ENCODE data around the gene MMRN2.

The MMRN2 gene

GRCh38 chr10:86974484-86974883 lies 17.1 kb upstream of the MMRN2 start:
- TF ChIP-seq POLR2A (IDR thresholded peaks at IDR 0.05; ENCODE audit: low read depth, low read length): no peak
- FAIRE-seq (no peak), DNase-seq (ENCODE audit: insufficient read length, low spot score) (no peak)

- TF ChIP-seq POLR2A (IDR thresholded peaks at IDR 0.05; ENCODE audit: low read depth, low read length): no peak
- FAIRE-seq (no peak), DNase-seq (ENCODE audit: insufficient read length, low spot score) (no peak)
Observed at GRCh38 chr10:86972613-86973380, 15.4 kb upstream of the MMRN2 start.

- FAIRE-seq (no peak), DNase-seq (ENCODE audit: insufficient read length, low spot score) (peak; percentile 95)
- TF ChIP-seq POLR2A (IDR thresholded peaks at IDR 0.05; ENCODE audit: low read depth, low read length): 0 out of 2 replicates have a peak, but pooled peaks have one; percentile 36
Observed at GRCh38 chr10:86971232-86971991, 14.0 kb upstream of the MMRN2 start.

GRCh38 chr10:86970982-86971231 lies 13.5 kb upstream of the MMRN2 start:
- FAIRE-seq (no peak), DNase-seq (ENCODE audit: insufficient read length, low spot score) (no peak)
- TF ChIP-seq POLR2A (IDR thresholded peaks at IDR 0.05; ENCODE audit: low read depth, low read length): peak; percentile 81

- FAIRE-seq: peak; percentile 66
- DNase-seq (ENCODE audit: insufficient read length, low spot score): peak; percentile 94
- TF ChIP-seq POLR2A (IDR thresholded peaks at IDR 0.05; ENCODE audit: low read depth, low read length): peak; percentile 83
Observed at GRCh38 chr10:86970162-86970981, 13.0 kb upstream of the MMRN2 start.

- FAIRE-seq (no peak), DNase-seq (ENCODE audit: insufficient read length, low spot score) (no peak)
- no peak for TF ChIP-seq POLR2A (IDR thresholded peaks at IDR 0.05; ENCODE audit: low read depth, low read length)
Observed at GRCh38 chr10:86969421-86970041, 12.1 kb upstream of the MMRN2 start.

- no peak for DNase-seq (ENCODE audit: insufficient read length, low spot score)
- no peak for TF ChIP-seq POLR2A (IDR thresholded peaks at IDR 0.05; ENCODE audit: low read depth, low read length)
- FAIRE-seq: no peak
Observed at GRCh38 chr10:86968994-86969355, 11.6 kb upstream of the MMRN2 start.

- DNase-seq (ENCODE audit: insufficient read length, low spot score) (no peak), FAIRE-seq (no peak)
- no peak for TF ChIP-seq POLR2A (IDR thresholded peaks at IDR 0.05; ENCODE audit: low read depth, low read length)
Observed at GRCh38 chr10:86968271-86968993, 11.0 kb upstream of the MMRN2 start, which contains the start of gene ADIRF. TSS of gene ADIRF (plus strand) at chr10:86968482. CDS start at chr10:86968545, 63 bp downstream.

GRCh38 chr10:86967481-86967941 lies 10.1 kb upstream of the MMRN2 start:
- FAIRE-seq (no peak), DNase-seq (ENCODE audit: insufficient read length, low spot score) (no peak)
- TF ChIP-seq POLR2A (IDR thresholded peaks at IDR 0.05; ENCODE audit: low read depth, low read length): no peak

- no peak for TF ChIP-seq POLR2A (IDR thresholded peaks at IDR 0.05; ENCODE audit: low read depth, low read length)
- FAIRE-seq (no peak), DNase-seq (ENCODE audit: insufficient read length, low spot score) (no peak)
Observed at GRCh38 chr10:86965986-86966654, 8.7 kb upstream of the MMRN2 start.

GRCh38 chr10:86964847-86965190 lies 7.4 kb upstream of the MMRN2 start:
- no peak for DNase-seq (ENCODE audit: insufficient read length, low spot score)
- FAIRE-seq: no peak
- no peak for TF ChIP-seq POLR2A (IDR thresholded peaks at IDR 0.05; ENCODE audit: low read depth, low read length)

GRCh38 chr10:86964061-86964846 lies 6.8 kb upstream of the MMRN2 start:
- no peak for FAIRE-seq
- no peak for TF ChIP-seq POLR2A (IDR thresholded peaks at IDR 0.05; ENCODE audit: low read depth, low read length)
- no peak for DNase-seq (ENCODE audit: insufficient read length, low spot score)

Measured in H54 (cell line).